Duodenal mucosa (tissue), 2 donors: Measurements from ENCODE around the gene TELO2.

Source experiments
- H3K27ac ChIP-seq: one replicate; pipeline ENCODE4 v1.7.0; 2013; ENCODE audit warnings: low read depth, low read length
- H3K27me3 ChIP-seq, 2 donors: one replicate each; pipeline ENCODE4 v1.7.0; 2013; ENCODE audit warnings: low read length in 2 of 2, control low read depth in 1 of 2; ENCODE audit not compliant: insufficient read depth in 2 of 2, control insufficient read depth in 1 of 2
- H3K36me3 ChIP-seq, 2 donors: one replicate each; pipeline ENCODE4 v1.7.0; 2013; ENCODE audit warnings: low read length in 2 of 2, control low read depth in 1 of 2; ENCODE audit not compliant: insufficient read depth in 2 of 2, control insufficient read depth in 1 of 2
- H3K4me1 ChIP-seq, 2 donors: one replicate each; pipeline ENCODE4 v1.7.0; 2013; ENCODE audit warnings: low read length in 2 of 2, control low read depth in 1 of 2; ENCODE audit not compliant: insufficient read depth in 2 of 2, control insufficient read depth in 1 of 2
- H3K4me3 ChIP-seq, 2 donors: one replicate each; pipeline ENCODE4 v1.7.0; 2013; ENCODE audit warnings: low read length in 2 of 2, low read depth in 1 of 2
- H3K9ac ChIP-seq, 2 donors: one replicate each; pipeline ENCODE4 v1.7.0; 2013; ENCODE audit warnings: low read length in 2 of 2, low read depth in 1 of 2
- H3K9me3 ChIP-seq, 2 donors: one replicate each; pipeline ENCODE4 v1.7.0; 2013; ENCODE audit warnings: low read length in 2 of 2, control low read depth in 1 of 2; ENCODE audit not compliant: control insufficient read depth in 1 of 2

Gene TELO2

DNA sequence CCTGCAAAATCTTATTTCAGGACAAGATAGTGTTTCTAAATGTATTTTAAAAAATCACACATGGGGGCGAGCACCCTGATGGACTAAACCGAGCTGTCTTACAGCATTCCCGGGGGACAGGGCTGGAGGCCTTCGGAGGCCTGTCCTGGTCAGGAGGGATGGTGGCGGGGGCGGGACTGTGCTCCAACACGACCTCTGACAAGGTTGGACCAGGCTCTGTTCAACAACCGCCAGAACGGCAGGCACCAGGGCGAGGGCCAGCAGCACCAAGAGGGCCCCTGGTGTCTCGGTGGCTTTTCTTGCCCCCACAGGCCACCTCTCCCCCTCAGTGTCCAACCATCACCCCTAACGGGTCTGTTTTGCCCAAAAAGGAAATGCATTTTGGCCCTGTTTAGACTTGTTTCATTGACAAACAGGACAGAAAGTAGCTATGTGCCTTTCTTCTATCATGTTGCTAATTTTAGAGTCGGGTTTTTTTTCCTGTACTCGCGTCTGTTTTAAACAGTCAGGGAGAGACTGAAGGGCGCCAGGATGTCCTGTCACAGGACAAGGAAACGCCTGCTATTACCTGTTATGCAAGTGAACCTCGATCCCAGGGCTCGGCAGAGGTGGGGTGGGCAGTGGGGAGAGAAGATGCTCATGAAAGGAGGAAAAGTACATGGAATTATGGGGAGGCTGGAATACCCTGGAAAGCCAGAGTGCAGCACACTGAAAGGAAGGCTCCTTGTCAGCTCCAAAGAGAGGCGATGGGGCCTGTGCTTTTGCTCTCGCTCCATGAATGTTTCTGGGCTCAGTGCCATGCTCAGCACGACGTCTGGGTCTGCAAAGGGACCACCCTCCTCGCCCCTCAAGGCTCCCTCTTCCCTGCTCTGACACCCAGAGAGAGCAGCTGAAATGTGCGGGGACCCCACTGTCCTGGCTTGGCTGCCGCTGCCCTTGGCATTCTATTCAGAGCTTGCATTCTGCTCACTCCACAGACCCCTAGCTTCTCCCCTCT lies 52.2 kb downstream of the TELO2 start:
- Histone ChIP-seq H3K4me3 (no peak overlapping the region), H3K9ac (no peak overlapping the region), H3K27ac (peak overlapping the region; percentile 70), H3K36me3 (peaks cover 0 to 10% of the 10 kb centered on the region in 2 donors), H3K9me3 (no peaks in the 10 kb centered on the region), H3K4me1 (peaks cover 22 to 45% of the 10 kb centered on the region in 2 donors), H3K27me3 (no peaks in the 10 kb centered on the region)

DNA sequence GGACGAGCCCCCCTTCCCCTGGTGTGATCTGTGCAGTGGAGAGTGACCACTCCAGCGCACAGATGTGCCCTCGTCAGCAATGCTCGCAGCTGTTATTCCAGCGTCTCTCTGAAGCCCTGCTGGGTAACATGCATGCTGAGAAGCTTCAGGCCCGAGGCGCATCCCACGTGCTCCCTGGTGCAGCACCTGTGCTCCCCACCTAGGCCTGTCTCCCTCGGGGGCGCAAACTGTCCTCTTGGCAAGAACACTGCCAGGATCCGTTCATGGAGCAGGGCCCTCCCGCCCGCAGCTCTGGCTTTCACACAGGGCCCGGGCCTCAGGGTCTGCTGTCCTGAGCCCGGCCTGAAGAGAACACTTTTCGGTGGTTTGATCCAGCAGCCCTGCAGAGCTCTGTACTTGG lies 53.3 kb downstream of the TELO2 start:
- H3K27ac ChIP-seq, result no peak overlapping the region
- H3K9ac ChIP-seq, result no peak overlapping the region
- peaks cover 22 to 45% of the 10 kb centered on the region in 2 donors for H3K4me1 ChIP-seq

DNA sequence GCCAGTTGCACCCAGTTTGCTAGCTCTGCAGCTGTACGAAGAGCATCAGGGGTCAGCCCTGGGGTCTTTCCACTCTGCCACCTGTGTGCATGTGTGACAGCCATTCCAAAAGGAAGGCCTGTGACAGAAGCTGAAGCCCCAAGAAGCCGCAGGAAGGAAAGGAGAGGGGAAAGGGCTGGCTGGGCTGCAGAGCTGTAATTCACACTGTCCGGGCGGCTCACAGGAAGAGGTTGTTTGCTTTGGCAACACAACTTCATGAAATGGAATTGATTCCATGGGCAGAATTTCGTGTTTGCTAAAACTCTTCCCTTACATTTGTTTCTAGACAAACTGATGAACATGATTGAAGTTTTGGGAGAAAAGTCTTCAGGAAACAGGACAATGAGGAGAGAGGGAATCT lies 55.1 kb downstream of the TELO2 start:
- no peaks in the 10 kb centered on the region for H3K9me3 ChIP-seq
- peaks cover 0 to 5% of the 10 kb centered on the region in 2 donors for H3K36me3 ChIP-seq
- no peak overlapping the region for H3K4me3 ChIP-seq
- no peak overlapping the region for H3K9ac ChIP-seq
- H3K27me3 ChIP-seq, result no peaks in the 10 kb centered on the region
- peaks cover 13 to 36% of the 10 kb centered on the region in 2 donors for H3K4me1 ChIP-seq
- H3K27ac ChIP-seq, result peak overlapping the region; percentile 1

More for the DNA sequence above, 53.3 kb downstream of the TELO2 start:
- Histone ChIP-seq H3K4me3 (no peak overlapping the region), H3K27me3 (no peaks in the 10 kb centered on the region), H3K36me3 (peaks cover 0 to 10% of the 10 kb centered on the region in 2 donors), H3K9me3 (no peaks in the 10 kb centered on the region)

DNA sequence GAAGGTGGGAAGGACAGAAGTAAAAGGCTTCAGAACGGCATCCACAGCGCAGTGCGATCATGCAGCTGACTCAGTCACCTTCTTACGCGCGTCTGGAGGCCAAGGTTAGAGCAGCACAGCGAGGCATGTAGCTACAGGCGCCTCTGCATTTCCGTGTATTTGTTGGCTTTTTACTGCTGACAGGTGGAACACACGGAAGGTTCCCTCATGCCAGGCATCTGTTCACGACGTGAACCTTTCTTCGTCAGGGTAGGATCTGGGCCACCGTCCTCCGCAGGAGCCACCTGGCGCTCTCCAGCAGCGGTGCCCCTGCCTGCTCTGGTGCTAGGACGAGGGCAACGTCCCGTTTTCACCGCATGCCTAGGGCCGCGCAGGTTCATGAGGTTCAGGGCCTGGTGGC lies 55.6 kb downstream of the TELO2 start:
- Histone ChIP-seq H3K36me3 (peaks cover 0 to 5% of the 10 kb centered on the region in 2 donors), H3K27ac (no peak overlapping the region), H3K4me1 (peaks cover 12 to 32% of the 10 kb centered on the region in 2 donors), H3K4me3 (no peak overlapping the region), H3K9ac (no peak overlapping the region), H3K27me3 (no peaks in the 10 kb centered on the region), H3K9me3 (no peaks in the 10 kb centered on the region)

DNA sequence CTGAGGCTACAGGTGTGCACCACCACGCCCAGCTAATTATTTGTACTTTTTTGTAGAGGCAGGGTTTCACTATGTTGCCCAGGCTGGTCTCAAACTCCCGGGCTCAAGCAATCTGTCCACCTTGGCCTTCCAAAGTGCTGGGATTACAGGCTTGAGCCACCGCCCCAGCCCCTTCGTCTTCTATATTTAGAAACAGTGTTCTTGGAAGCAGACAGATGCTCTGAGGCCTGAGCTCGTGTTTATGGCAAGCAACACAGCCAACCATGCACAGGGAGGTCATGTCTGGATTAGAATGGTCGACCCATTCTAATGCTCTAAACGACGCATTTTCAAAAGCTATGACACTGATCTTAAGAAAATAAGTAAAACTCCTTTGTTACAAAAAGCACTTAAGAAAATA lies 56.9 kb downstream of the TELO2 start:
- peaks cover 10 to 30% of the 10 kb centered on the region in 2 donors for H3K4me1 ChIP-seq
- peaks cover 0 to 11% of the 10 kb centered on the region in 2 donors for H3K36me3 ChIP-seq
- no peak overlapping the region for H3K4me3 ChIP-seq
- H3K9me3 ChIP-seq, result no peaks in the 10 kb centered on the region
- no peaks in the 10 kb centered on the region for H3K27me3 ChIP-seq
- H3K27ac ChIP-seq, result no peak overlapping the region
- H3K9ac ChIP-seq, result no peak overlapping the region

- Histone ChIP-seq H3K9ac (no peak overlapping the region), H3K27me3 (no peaks in the 10 kb centered on the region), H3K36me3 (peaks cover 0 to 12% of the 10 kb centered on the region in 2 donors), H3K4me3 (no peak overlapping the region), H3K27ac (no peak overlapping the region), H3K9me3 (no peaks in the 10 kb centered on the region), H3K4me1 (peaks cover 6 to 23% of the 10 kb centered on the region in 2 donors)
Measured at GRCh38 chr16:1550696-1551095, 57.5 kb downstream of the TELO2 start.

- Histone ChIP-seq H3K4me1 (peaks cover under 1 to 19% of the 10 kb centered on the region in 2 donors), H3K9ac (no peak overlapping the region), H3K9me3 (no peaks in the 10 kb centered on the region), H3K27me3 (no peaks in the 10 kb centered on the region), H3K27ac (no peak overlapping the region), H3K4me3 (no peak overlapping the region), H3K36me3 (peaks cover 0 to 12% of the 10 kb centered on the region in 2 donors)
Measured at GRCh38 chr16:1551166-1551565, 58.0 kb downstream of the TELO2 start.

DNA sequence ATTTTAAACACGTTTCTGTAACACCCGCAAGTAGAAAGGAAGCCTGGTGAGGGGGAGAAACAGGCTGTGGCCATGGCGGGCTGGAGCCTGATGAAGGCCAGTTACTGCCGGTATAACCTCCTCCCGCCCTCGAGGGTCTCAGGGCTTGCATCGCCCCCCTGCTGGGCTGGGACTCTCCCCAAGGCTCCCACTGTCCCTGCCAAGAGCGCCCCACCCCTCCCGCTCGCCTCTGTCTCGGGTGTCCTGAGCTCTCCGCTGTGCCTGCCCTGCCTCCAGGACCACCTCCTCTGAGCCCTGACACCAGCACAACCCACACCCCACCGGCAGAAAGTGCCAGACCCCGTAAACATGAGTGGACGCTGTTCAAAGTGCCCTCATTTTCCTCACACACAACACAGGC lies 59.0 kb downstream of the TELO2 start:
- no peaks in the 10 kb centered on the region for H3K27me3 ChIP-seq
- H3K4me3 ChIP-seq, result no peak overlapping the region
- H3K27ac ChIP-seq, result no peak overlapping the region
- H3K36me3 ChIP-seq, result peaks cover 0 to 12% of the 10 kb centered on the region in 2 donors
- H3K9me3 ChIP-seq, result no peaks in the 10 kb centered on the region
- H3K4me1 ChIP-seq, result peaks cover 0 to 15% of the 10 kb centered on the region in 2 donors
- no peak overlapping the region for H3K9ac ChIP-seq

- H3K27me3 ChIP-seq, result no peaks in the 10 kb centered on the region
- no peaks in the 10 kb centered on the region for H3K9me3 ChIP-seq
- H3K27ac ChIP-seq, result no peak overlapping the region
- H3K4me1 ChIP-seq, result peaks cover 0 to 3% of the 10 kb centered on the region in 2 donors
- no peak overlapping the region for H3K4me3 ChIP-seq
- H3K9ac ChIP-seq, result no peak overlapping the region
- H3K36me3 ChIP-seq, result peaks cover 5 to 14% of the 10 kb centered on the region in 2 donors
Measured at GRCh38 chr16:1553946-1554825, 61.0 kb downstream of the TELO2 start.
